GM19351 (cell line): Measurements from ENCODE around the gene BPIFB1.

Experiments used
- ATAC-seq: cut with Tn5 transposase; IDR thresholded peaks from one replicate; pipeline ENCODE4 v1.9.1; 2021; ENCODE audit warnings: mild to moderate bottlenecking, moderate library complexity; ENCODE audit not compliant: unreplicated experiment

The BPIFB1 gene

GRCh38 chr20:33282991-33283555 lies at the start of gene BPIFB1:
Gene BPIFB1, plus strand, starts transcription at chr20:33283214. Its CDS starts 2,860 bp downstream, at chr20:33286074.
- ATAC-seq, result no peak

- no peak for ATAC-seq
Measured at GRCh38 chr20:33234050-33234449, 49.0 kb upstream of the BPIFB1 start.

GRCh38 chr20:33235696-33236095 lies 47.3 kb upstream of the BPIFB1 start, which contains the start of gene BPIFA1:
Gene BPIFA1, plus strand, starts transcription at chr20:33235996. Its CDS starts 1,716 bp downstream, at chr20:33237712.
- ATAC-seq, result no peak

GRCh38 chr20:33236351-33236750 lies 46.7 kb upstream of the BPIFB1 start:
- ATAC-seq, result no peak

- no peak for ATAC-seq
Measured at GRCh38 chr20:33237989-33238388, 45.0 kb upstream of the BPIFB1 start.

GRCh38 chr20:33239418-33239817 lies 43.6 kb upstream of the BPIFB1 start:
- ATAC-seq, result no peak

GRCh38 chr20:33239979-33240736 lies 42.9 kb upstream of the BPIFB1 start:
- no peak for ATAC-seq

- no peak for ATAC-seq
Measured at GRCh38 chr20:33240923-33241322, 42.1 kb upstream of the BPIFB1 start.

- ATAC-seq, result no peak
Measured at GRCh38 chr20:33242319-33243100, 40.5 kb upstream of the BPIFB1 start.

- ATAC-seq, result no peak
Measured at GRCh38 chr20:33246077-33246476, 36.9 kb upstream of the BPIFB1 start.

GRCh38 chr20:33249456-33249855 lies 33.6 kb upstream of the BPIFB1 start:
- no peak for ATAC-seq

- no peak for ATAC-seq
Measured at GRCh38 chr20:33250666-33251065, 32.3 kb upstream of the BPIFB1 start.

GRCh38 chr20:33251496-33251895 lies 31.5 kb upstream of the BPIFB1 start:
- no peak for ATAC-seq

GRCh38 chr20:33252460-33252859 lies 30.6 kb upstream of the BPIFB1 start:
- no peak for ATAC-seq

GRCh38 chr20:33255005-33255404 lies 28.0 kb upstream of the BPIFB1 start:
- no peak for ATAC-seq

GRCh38 chr20:33257237-33257636 lies 25.8 kb upstream of the BPIFB1 start:
- no peak for ATAC-seq

GRCh38 chr20:33259371-33259770 lies 23.6 kb upstream of the BPIFB1 start:
- ATAC-seq, result no peak

GRCh38 chr20:33261465-33261864 lies 21.5 kb upstream of the BPIFB1 start:
- ATAC-seq, result no peak

GRCh38 chr20:33262658-33263065 lies 20.4 kb upstream of the BPIFB1 start:
- no peak for ATAC-seq

GRCh38 chr20:33263784-33264183 lies 19.2 kb upstream of the BPIFB1 start:
- ATAC-seq, result no peak

- no peak for ATAC-seq
Measured at GRCh38 chr20:33267701-33268100, 15.3 kb upstream of the BPIFB1 start.
